SK-N-SH treated with all-trans-retinoic acid at 6 μM for 48 hours (cell line): ENCODE results near the gene F3.

ENCODE experiments used
- ARNTL ChIP-seq: fragments of 450-650 bp; formaldehyde crosslinking; IDR thresholded peaks from 2 replicates; pipeline ENCODE4 v1.5.0; 2020; ENCODE audit warnings: low read depth, mild to moderate bottlenecking, moderate library complexity, borderline replicate concordance
- ESRRG ChIP-seq: fragments of 250-450 bp; sonication (Bioruptor Pico); IDR thresholded peaks from 2 replicates; pipeline ENCODE4 v1.6.1; 2021; ENCODE audit warnings: mild to moderate bottlenecking
- ISL1 ChIP-seq: fragments of 250-450 bp; sonication (Bioruptor Pico); IDR thresholded peaks from 2 replicates; pipeline ENCODE4 v2.1.2; 2022; ENCODE audit warnings: mild to moderate bottlenecking, moderate library complexity
- PATZ1 ChIP-seq: fragments of 250-450 bp; sonication (Bioruptor Pico); IDR thresholded peaks from 2 replicates; pipeline ENCODE4 v1.8.0; 2020; ENCODE audit warnings: mild to moderate bottlenecking, moderate library complexity, borderline replicate concordance
- PPARA ChIP-seq: fragments of 250-450 bp; sonication (Bioruptor Pico); IDR thresholded peaks from 2 replicates; pipeline ENCODE4 v1.5.0; 2020; ENCODE audit warnings: mild to moderate bottlenecking, borderline replicate concordance
- TCF4 ChIP-seq: fragments of 250-450 bp; sonication (Bioruptor Pico); IDR thresholded peaks from 2 replicates; pipeline ENCODE4 v1.8.0; 2021; ENCODE audit warnings: mild to moderate bottlenecking, moderate library complexity, borderline replicate concordance
- TOX ChIP-seq: fragments of 250-450 bp; sonication (Bioruptor Pico); IDR thresholded peaks from 2 replicates; pipeline ENCODE4 v1.8.0; 2021; ENCODE audit warnings: mild to moderate bottlenecking, moderate library complexity, borderline replicate concordance
- ZFP3 ChIP-seq: fragments of 250-450 bp; sonication (Bioruptor Pico); IDR thresholded peaks from 2 replicates; pipeline ENCODE4 v1.5.0; 2020; ENCODE audit warnings: mild to moderate bottlenecking, moderate library complexity
- ZFP30 ChIP-seq: fragments of 450-650 bp; formaldehyde crosslinking; IDR thresholded peaks from 2 replicates; pipeline ENCODE4 v1.5.0; 2022; ENCODE audit warnings: mild to moderate bottlenecking, moderate library complexity
- ZNF8 ChIP-seq: fragments of 450-650 bp; formaldehyde crosslinking; IDR thresholded peaks from 2 replicates; pipeline ENCODE4 v1.5.0; 2020; ENCODE audit warnings: mild to moderate bottlenecking, moderate library complexity

- TF ChIP-seq PATZ1 (CRISPR knock-in tag) (no peak), ZFP3 (CRISPR knock-in tag) (no peak), ISL1 (CRISPR knock-in tag) (no peak), ZFP30 (CRISPR knock-in tag) (no peak), PPARA (no peak), TOX (no peak), ESRRG (CRISPR knock-in tag) (no peak), TCF4 (CRISPR knock-in tag) (no peak), ARNTL (no peak), ZNF8 (CRISPR knock-in tag) (no peak)
These were observed 13.3 kb downstream of the F3 start for GRCh38 chr1:94528299-94528698.
